HG03103 (cell line): ENCODE results near the gene BEST3.
"Not testable (repeated sequence)": the region's sequence is repeated elsewhere in the genome, so short reads cannot be mapped to it uniquely, and the experiment has no call there.

Experiments used
- ATAC-seq: cut with Tn5 transposase; IDR thresholded peaks from one replicate; pipeline ENCODE4 v1.9.1; 2021; ENCODE audit warnings: low read depth; ENCODE audit not compliant: unreplicated experiment

BEST3 gene

GRCh38 chr12:69688471-69689427 lies 10.4 kb downstream of the BEST3 start:
- no peak for ATAC-seq

DNA sequence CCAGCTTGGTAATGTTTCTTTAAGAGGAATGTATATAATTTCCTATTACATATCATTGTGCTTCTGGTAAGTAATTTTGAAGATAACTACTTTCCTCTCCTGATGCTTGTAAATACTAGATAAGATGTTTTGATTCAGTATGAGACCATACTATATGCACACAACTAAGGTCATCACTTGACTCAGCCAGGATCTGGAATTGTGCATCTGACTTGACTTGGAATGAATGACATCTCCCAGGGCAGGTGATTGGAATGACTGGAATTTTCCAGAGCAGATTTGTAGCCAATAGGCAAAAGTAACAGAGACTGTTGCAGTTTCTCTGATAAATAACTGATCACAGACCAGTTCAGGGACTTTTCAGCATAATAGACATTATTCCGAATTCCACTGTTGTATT lies 11.1 kb downstream of the BEST3 start:
- ATAC-seq = no peak

DNA sequence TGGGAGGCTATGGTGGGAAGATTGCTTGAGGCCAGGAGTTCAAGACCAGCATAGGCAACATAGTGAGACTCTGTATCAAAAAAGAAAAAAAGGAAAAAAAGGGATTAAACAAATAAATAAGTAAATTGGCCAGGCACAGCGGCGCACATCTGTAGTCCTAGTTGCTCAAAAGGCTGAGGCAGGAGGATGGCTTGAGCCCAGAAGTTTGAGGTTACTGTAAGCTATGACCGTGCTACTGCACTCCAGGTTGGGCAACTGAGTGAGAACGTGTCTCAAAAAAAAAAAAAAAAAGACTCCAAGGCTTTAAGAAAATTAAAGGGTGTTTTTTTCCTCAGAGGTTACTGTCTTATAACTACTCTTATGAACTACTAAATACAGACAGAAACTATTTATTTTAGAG lies 11.7 kb downstream of the BEST3 start:
- ATAC-seq = no peak

- no peak for ATAC-seq
These were observed 12.4 kb downstream of the BEST3 start for GRCh38 chr12:69686731-69687130.

DNA sequence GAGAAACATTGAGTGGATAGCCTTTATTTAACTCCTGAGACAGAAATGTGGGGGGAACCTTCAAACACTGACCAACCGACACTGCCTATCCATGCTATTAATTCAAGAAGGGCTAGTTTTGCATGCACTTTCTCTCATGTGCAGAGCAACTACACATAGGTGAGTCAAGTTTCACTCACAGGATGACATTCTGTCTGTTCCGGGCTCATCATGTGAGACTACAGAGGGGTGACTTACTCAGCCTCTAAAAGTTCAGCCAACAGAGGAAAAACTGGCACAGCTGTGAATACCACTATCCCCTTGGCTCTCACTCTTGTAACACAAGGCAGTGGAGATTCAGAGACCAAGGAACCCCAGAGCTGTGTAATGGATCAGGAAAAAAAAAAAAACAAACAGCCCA lies 13.3 kb downstream of the BEST3 start:
- ATAC-seq = no peak

- no peak for ATAC-seq
These were observed 14.6 kb downstream of the BEST3 start for GRCh38 chr12:69684466-69684865.

GRCh38 chr12:69682110-69682755 lies 16.9 kb downstream of the BEST3 start:
- no peak for ATAC-seq

DNA sequence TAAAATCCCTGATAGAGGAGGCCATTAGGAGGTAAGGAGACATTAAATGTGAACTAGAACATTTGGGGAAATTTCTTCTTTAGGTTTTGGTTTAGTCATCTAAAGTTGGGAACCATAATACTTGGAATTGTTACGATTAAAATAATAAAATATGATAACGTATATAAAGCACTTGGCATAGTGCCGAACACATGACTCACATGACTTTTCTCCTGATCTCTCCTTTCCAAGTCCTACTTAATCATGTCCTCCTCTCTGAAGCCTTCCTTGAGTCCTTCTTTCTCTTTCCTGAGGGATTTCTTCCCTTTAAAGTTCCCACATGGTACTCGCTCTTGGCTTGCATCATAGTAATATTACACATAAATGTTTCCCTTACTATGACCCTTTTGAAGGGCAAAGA lies 20.0 kb downstream of the BEST3 start:
- no peak for ATAC-seq

DNA sequence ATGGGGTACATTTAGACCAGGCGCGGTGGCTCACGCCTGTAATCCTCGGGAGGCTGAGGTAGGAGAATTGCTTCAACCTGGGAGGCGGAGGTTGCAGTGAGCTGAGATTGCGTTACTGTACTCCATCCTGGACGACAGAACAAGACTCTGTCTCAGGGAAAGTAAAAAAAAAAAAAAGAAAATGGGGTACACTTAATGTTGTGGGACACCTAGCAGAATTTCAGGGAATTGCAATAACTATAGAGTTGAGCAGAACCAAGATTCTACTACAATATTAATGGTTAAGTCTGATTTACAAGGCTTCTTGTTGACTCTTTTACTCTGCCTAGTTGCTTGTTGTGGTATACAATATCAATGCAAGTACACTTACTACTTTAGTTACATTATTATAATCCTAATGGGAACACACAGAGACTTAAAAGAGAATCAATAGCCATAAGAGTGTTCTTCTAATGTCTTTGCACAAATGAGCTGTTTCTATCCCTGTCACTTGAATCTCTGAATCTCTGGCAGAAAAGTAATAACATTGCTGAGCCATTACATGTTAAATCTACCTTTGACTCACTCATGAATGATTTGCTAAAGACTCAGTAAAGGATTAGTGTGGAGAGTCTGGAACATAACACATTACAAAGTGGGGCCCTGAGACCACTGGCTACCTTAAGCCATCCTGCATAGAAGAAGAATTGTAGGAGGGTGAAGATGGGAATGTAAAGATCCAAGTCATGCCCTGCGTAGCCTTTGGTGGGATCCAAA lies 22.7 kb downstream of the BEST3 start:
- no peak for ATAC-seq

- ATAC-seq = no peak
These were observed 26.9 kb downstream of the BEST3 start for GRCh38 chr12:69672195-69672594.

DNA sequence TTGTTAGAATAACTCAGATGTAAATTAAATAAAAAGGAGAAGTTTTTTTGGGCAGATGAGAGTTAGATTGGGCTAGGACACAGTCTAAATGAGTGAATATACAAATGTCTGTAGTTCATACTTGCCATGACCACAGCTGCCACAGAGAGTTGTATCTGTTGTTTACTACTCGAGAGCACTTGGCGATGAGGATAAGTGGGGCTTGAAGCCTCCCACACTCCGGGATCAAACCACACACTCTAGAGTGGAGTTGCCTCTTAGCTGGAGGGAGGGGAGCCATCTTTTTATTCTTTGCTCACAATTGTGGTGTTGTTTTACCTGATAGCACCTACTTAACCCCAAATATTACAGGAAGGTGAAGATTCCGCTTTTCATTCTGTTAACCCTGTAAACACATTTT lies 27.5 kb downstream of the BEST3 start:
- ATAC-seq = no peak

DNA sequence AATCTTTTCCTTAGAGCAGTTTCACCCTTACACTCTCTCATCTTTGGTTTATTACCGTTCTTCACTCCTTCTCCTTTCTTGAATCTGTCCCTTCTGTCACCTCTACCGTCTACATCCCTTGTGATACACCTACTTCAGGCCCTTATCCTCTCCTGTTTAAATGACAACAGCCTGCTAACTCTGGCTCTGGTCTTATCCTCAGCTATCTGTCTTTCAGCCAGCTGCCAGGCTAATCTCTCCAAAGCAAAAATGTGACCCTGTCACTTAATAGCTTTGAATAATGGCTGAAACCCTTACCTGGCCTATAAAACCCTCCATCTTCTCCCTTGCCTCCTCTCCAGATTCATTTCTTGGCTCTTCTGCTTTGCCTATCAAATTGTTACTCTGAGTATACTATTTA lies 32.3 kb downstream of the BEST3 start:
- ATAC-seq = no peak

DNA sequence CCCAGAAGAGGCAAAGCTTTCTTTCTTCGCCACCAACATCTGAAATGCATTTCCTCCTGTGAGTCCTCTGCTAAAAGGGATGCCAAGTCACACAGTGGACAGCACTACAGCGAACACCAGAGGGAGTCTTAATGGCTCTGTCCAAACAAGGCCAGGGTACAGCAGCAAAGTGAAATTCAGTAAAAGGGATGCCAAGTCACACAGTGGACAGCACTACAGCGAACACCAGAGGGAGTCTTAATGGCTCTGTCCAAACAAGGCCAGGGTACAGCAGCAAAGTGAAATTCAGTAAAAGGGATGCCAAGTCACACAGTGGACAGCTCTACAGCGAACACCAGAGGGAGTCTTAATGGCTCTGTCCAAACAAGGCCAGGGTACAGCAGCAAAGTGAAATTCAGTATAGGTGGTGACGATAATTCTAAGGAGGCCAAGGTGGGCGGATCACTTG lies 34.1 kb downstream of the BEST3 start:
- not testable (repeated sequence) for ATAC-seq

DNA sequence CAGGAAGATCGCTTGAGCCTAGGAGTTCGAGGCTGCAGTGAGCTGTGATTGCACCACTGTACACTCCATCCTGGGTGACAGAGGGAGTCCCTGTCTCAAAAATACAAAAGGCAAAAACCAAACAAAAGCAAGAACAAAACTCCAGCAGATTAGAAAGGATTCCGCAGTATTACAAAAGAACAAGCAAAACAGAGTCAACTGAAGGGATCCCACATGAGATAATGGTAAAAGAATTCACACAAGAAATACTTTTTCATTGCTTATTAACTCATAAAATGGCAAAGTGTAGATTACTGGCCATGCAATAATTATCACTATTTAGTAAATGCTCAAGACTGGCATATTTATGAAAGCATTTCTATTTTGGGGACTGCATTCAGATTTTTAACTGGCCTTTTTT lies 35.4 kb downstream of the BEST3 start:
- no peak for ATAC-seq

DNA sequence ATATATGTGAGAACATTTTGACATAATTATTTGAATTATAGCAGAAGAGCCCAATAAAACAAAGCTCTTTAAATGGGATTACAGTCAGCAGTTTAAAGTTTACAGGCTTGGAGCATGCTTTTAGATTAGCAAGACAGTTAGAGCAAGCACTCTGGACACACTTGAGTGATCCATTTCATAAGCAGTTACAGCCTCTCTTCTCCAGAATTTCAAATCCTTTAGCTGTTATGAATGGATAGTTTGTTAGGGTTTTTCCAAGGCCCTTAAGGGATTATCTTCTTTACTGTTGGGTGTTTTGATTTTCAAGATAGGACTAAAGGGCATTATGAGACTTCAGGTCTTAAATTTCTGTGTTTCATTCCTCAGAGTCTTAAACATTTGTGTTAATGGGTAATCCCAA lies 36.3 kb downstream of the BEST3 start:
- no peak for ATAC-seq

GRCh38 chr12:69661386-69661785 lies 37.7 kb downstream of the BEST3 start:
- ATAC-seq = no peak

DNA sequence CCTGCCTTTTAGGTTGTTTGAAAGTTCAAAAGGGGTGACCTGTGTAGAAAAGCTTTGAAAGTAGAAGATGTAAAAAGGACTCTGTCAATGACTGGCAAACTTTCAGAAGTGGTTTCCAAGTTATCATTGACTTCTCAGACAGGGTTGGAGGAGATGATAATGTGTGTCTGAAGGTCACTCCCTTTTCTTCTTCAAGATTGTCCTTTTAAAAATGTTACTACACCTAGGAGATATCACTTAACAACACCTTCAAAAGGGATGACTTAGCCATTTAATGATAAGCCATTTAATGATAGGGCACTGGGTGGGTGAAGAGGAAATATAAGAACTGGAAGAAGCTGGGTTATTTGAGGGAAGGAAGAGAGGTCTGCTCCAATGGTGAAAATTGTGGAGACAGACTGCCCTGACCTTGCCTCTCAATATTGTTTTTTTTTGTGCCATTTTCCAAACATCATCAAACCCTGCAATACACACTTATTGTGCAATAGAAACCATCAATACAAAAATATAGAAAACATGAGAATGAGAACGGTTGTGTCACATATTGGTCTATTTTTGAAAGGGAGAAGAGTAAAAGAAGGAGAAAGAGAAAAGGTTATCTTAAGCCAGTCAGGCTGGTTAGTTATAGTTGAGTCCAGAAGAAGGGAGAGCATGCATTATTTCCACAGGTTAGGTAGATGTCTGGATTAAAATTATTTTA lies 38.8 kb downstream of the BEST3 start:
- ATAC-seq = no peak

DNA sequence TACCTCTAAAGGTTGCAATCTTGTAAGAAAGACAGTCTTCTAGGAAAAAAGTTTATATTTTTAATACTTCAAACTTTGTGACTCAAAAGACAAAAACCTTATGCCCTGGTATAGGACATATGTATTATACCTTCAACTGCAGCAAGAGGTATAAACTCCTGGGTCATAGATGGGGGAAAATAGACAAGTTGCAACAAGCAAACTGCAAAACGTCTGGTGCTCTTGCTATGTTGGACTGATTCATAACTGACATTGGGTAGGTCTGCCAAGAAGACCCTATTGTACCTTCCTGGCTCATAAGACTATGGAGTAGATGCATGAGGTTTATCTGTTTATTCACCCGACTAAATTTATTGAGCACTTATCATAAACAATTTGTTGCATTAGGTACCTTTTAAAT lies 40.9 kb downstream of the BEST3 start:
- ATAC-seq = no peak

GRCh38 chr12:69657376-69658137 lies 41.5 kb downstream of the BEST3 start:
- no peak for ATAC-seq
